HEK293 (cell line): ENCODE results near the gene WDR86.

Source experiments
- CTCF ChIA-PET: fragments of 350-600 bp; formaldehyde crosslinking; extraction: SDS; loops from one replicate; lab custom pipeline; 2021; ENCODE audit warnings: antibody characterized with exemption; lab: Yijun Ruan, JAX
- POLR2A ChIA-PET: fragments of 300-600 bp; formaldehyde crosslinking; extraction: SDS; loops from one replicate; lab custom pipeline; 2020; ENCODE audit warnings: antibody characterized with exemption, inconsistent platforms; lab: Yijun Ruan, JAX
- H3K27ac ChIP-seq: fragments of 200-500 bp; sonication (Bioruptor generic); 2 replicates; pipeline ENCODE4 v1.5.1; 2014; ENCODE audit warnings: low read depth, low read length, control low read depth, inconsistent platforms; ENCODE audit errors: extremely low read depth
- H3K36me3 ChIP-seq, 2 experiments: fragments of 200-500 bp in 1 of 2; sonication (Bioruptor generic) in 1 of 2; 1 replicate in 1 of 2; 2 replicates in 1 of 2; pipeline ENCODE4 v1.5.1; 2014 to 2017; ENCODE audit warnings: inconsistent platforms in 2 of 2, low read length in 2 of 2; ENCODE audit not compliant: control insufficient read depth in 2 of 2, insufficient read depth in 1 of 2
- H3K4me1 ChIP-seq: fragments of 200-500 bp; sonication (Bioruptor generic); 2 replicates; pipeline ENCODE4 v1.5.1; 2014; ENCODE audit warnings: mild to moderate bottlenecking, low read length, inconsistent platforms; ENCODE audit not compliant: control insufficient read depth, insufficient read depth
- H3K4me3 ChIP-seq: 2 replicates; pipeline ENCODE4 v1.5.1; 2011; ENCODE audit warnings: low read depth, mild to moderate bottlenecking, control low read depth, low read length, moderate library complexity
- H3K9me3 ChIP-seq: fragments of 200-500 bp; sonication (Bioruptor generic); 2 replicates; pipeline ENCODE4 v1.5.1; 2014; ENCODE audit warnings: low read depth, low read length, inconsistent platforms; ENCODE audit not compliant: control insufficient read depth, insufficient read depth
- BCL11A ChIP-seq: fragments of 450-650 bp; formaldehyde crosslinking; IDR thresholded peaks from 2 replicates; pipeline ENCODE4 v1.5.1; 2016; ENCODE audit warnings: low read depth, missing biosample characterization, missing genetic modification characterization
- HOXD13 ChIP-seq: sonication (generic); formaldehyde crosslinking; IDR thresholded peaks from 2 replicates; pipeline ENCODE4 v1.8.0; 2022; ENCODE audit warnings: missing genetic modification reagents, borderline replicate concordance
- KLF7 ChIP-seq: fragments of 450-650 bp; formaldehyde crosslinking; IDR thresholded peaks from 2 replicates; pipeline ENCODE4 v1.5.1; 2016; ENCODE audit warnings: missing biosample characterization, missing genetic modification characterization, borderline replicate concordance
- OVOL3 ChIP-seq: fragments of 450-650 bp; formaldehyde crosslinking; IDR thresholded peaks from 2 replicates; pipeline ENCODE4 v1.5.1; 2016; ENCODE audit warnings: missing biosample characterization, missing genetic modification characterization
- SCRT1 ChIP-seq: fragments of 450-650 bp; formaldehyde crosslinking; IDR thresholded peaks from 2 replicates; pipeline ENCODE4 v1.5.1; 2016; ENCODE audit warnings: missing biosample characterization, missing genetic modification characterization, borderline replicate concordance
- SETDB1 ChIP-seq: IDR thresholded peaks from one replicate; pipeline ENCODE4 v1.6.1; 2017; ENCODE audit warnings: mild to moderate bottlenecking, low read length, moderate library complexity, mixed read lengths; ENCODE audit not compliant: insufficient read length
- ZBTB17 ChIP-seq: fragments of 450-650 bp; formaldehyde crosslinking; IDR thresholded peaks from 2 replicates; pipeline ENCODE4 v1.5.1; 2016; ENCODE audit warnings: missing biosample characterization, missing genetic modification characterization
- ZBTB8A ChIP-seq: fragments of 450-650 bp; formaldehyde crosslinking; IDR thresholded peaks from 2 replicates; pipeline ENCODE4 v1.5.1; 2016; ENCODE audit warnings: missing biosample characterization, missing genetic modification characterization
- ZFHX2 ChIP-seq: fragments of 450-650 bp; formaldehyde crosslinking; conservative IDR thresholded peaks from 2 replicates; pipeline ENCODE4 v1.5.1; 2016; ENCODE audit warnings: missing biosample characterization, missing genetic modification characterization
- ZFP41 ChIP-seq: fragments of 450-650 bp; formaldehyde crosslinking; IDR thresholded peaks from 2 replicates; pipeline ENCODE4 v1.5.1; 2016; ENCODE audit warnings: missing biosample characterization, missing genetic modification characterization, borderline replicate concordance
- ZNF112 ChIP-seq: fragments of 450-650 bp; formaldehyde crosslinking; IDR thresholded peaks from 2 replicates; pipeline ENCODE4 v1.5.0; 2017; ENCODE audit warnings: missing biosample characterization, missing genetic modification characterization
- ZNF138 ChIP-seq: fragments of 450-650 bp; formaldehyde crosslinking; IDR thresholded peaks from 2 replicates; pipeline ENCODE4 v1.5.1; 2016; ENCODE audit warnings: missing biosample characterization, missing genetic modification characterization, borderline replicate concordance
- ZNF211 ChIP-seq: fragments of 450-650 bp; formaldehyde crosslinking; IDR thresholded peaks from 2 replicates; pipeline ENCODE4 v1.5.1; 2016; ENCODE audit warnings: low read depth, missing biosample characterization, missing genetic modification characterization
- ZNF239 ChIP-seq: fragments of 450-650 bp; formaldehyde crosslinking; IDR thresholded peaks from 2 replicates; pipeline ENCODE4 v1.5.1; 2016; ENCODE audit warnings: missing biosample characterization, missing genetic modification characterization
- ZNF266 ChIP-seq: fragments of 450-650 bp; formaldehyde crosslinking; IDR thresholded peaks from 2 replicates; pipeline ENCODE4 v1.5.1; 2016; ENCODE audit warnings: missing biosample characterization, missing genetic modification characterization, low read depth
- ZNF514 ChIP-seq: fragments of 450-650 bp; formaldehyde crosslinking; IDR thresholded peaks from 2 replicates; pipeline ENCODE4 v1.5.1; 2016; ENCODE audit warnings: missing biosample characterization, missing genetic modification characterization
- ZNF596 ChIP-seq: fragments of 450-650 bp; IDR thresholded peaks from 2 replicates; pipeline ENCODE4 v1.5.0; 2018; ENCODE audit warnings: missing biosample characterization, mild to moderate bottlenecking, missing genetic modification characterization, moderate library complexity
- ZNF654 ChIP-seq: fragments of 450-650 bp; formaldehyde crosslinking; IDR thresholded peaks from 2 replicates; pipeline ENCODE4 v1.5.1; 2016; ENCODE audit warnings: low read depth, missing biosample characterization, missing genetic modification characterization
- ZNF707 ChIP-seq: fragments of 450-650 bp; formaldehyde crosslinking; IDR thresholded peaks from 2 replicates; pipeline ENCODE4 v1.5.1; 2016; ENCODE audit warnings: missing biosample characterization, missing genetic modification characterization
- ZNF776 ChIP-seq: fragments of 450-650 bp; formaldehyde crosslinking; IDR thresholded peaks from 2 replicates; pipeline ENCODE4 v1.5.0; 2017; ENCODE audit warnings: missing biosample characterization, missing genetic modification characterization, borderline replicate concordance
- TF ChIP-seq, protein P1 (sequence below): fragments of 450-650 bp; formaldehyde crosslinking; IDR thresholded peaks from 2 replicates; pipeline ENCODE4 v1.5.1; 2017; ENCODE audit warnings: missing biosample characterization, mild to moderate bottlenecking, missing genetic modification characterization, moderate library complexity

The WDR86 gene

GRCh38 chr7:151423226-151423625 lies 13.4 kb upstream of the WDR86 start:
- ChIA-PET CTCF (interaction anchor here (1.4 kb wide), 1 partner anchor 55 kb away, joined by 5 read pairs; no protein-coding TSS in a partner anchor), POLR2A (no interaction called here)
- TF ChIP-seq ZNF266 (no peak), ZFP41 (tag by site-specific recombination) (no peak), ZNF138 (tag by site-specific recombination) (no peak), ZNF776 (tag by site-specific recombination) (no peak), ZNF514 (tag by site-specific recombination) (no peak), ZNF596 (tag by site-specific recombination) (no peak), BCL11A (tag by site-specific recombination) (no peak), HOXD13 (CRISPR knock-in tag) (no peak), ZNF707 (tag by site-specific recombination) (no peak), ZNF112 (tag by site-specific recombination) (no peak), KLF7 (no peak), ZNF211 (tag by site-specific recombination) (no peak), ZNF239 (tag by site-specific recombination) (no peak)
- TF ChIP-seq, protein P1, sequence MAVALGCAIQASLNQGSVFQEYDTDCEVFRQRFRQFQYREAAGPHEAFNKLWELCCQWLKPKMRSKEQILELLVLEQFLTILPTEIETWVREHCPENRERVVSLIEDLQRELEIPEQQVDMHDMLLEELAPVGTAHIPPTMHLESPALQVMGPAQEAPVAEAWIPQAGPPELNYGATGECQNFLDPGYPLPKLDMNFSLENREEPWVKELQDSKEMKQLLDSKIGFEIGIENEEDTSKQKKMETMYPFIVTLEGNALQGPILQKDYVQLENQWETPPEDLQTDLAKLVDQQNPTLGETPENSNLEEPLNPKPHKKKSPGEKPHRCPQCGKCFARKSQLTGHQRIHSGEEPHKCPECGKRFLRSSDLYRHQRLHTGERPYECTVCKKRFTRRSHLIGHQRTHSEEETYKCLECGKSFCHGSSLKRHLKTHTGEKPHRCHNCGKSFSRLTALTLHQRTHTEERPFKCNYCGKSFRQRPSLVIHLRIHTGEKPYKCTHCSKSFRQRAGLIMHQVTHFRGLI (tag by site-specific recombination), result no peak
- no peak overlapping the region for H3K27ac ChIP-seq
- no peaks in the 10 kb centered on the region for H3K9me3 ChIP-seq
- H3K4me1 ChIP-seq, result peaks cover 9% of the 10 kb centered on the region; the same call in 1 of the 2 replicates
- H3K36me3 ChIP-seq, result no peaks in the 10 kb centered on the region
- H3K4me3 ChIP-seq, result no peak overlapping the region

GRCh38 chr7:151422212-151422611 lies 12.4 kb upstream of the WDR86 start:
- H3K36me3 ChIP-seq, result no peaks in the 10 kb centered on the region
- no peak overlapping the region for H3K27ac ChIP-seq
- no peaks in the 10 kb centered on the region for H3K9me3 ChIP-seq
- CTCF ChIA-PET, result interaction anchor here (0.6 to 1.4 kb wide), 2 partner anchors 54 to 83 kb away, joined by 3 to 5 read pairs; no protein-coding TSS in a partner anchor
- no peak overlapping the region for H3K4me3 ChIP-seq
- TF ChIP-seq ZBTB8A, result no peak
- TF ChIP-seq SETDB1, result peak; percentile 73
- peaks cover 7% of the 10 kb centered on the region; the same call in 1 of the 2 replicates for H3K4me1 ChIP-seq
- POLR2A ChIA-PET, result no interaction called here

DNA sequence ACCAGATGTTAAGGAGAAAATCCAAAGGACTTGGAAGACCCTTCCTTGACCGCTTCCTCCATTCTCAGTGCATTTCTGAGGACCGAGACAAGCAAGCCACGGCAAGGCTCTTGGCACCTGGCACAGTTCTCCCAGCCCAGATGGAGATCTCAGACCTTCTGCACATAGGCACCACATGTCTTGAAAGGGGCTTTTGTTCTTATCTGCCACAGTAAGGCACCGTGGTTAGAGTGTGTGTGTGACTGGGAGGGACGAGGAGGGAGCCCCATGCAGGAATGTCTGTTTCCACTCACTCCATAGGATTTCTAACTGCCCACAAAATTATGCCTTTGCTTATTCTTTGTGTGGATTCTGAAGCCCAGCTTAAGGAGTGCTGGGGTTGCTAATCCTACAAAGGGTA lies 10.3 kb upstream of the WDR86 start:
- no peak overlapping the region for H3K4me3 ChIP-seq
- H3K27ac ChIP-seq, result no peak overlapping the region
- TF ChIP-seq SCRT1 (no peak), ZNF266 (no peak), ZBTB17 (tag by site-specific recombination) (no peak), ZFHX2 (no peak), ZNF654 (no peak), OVOL3 (tag by site-specific recombination) (no peak)
- POLR2A ChIA-PET, result no interaction called here
- no peaks in the 10 kb centered on the region for H3K9me3 ChIP-seq
- no peaks in the 10 kb centered on the region for H3K4me1 ChIP-seq
- CTCF ChIA-PET, result no interaction called here
- H3K36me3 ChIP-seq, result no peaks in the 10 kb centered on the region
